GM18861 (cell line): Measurements from ENCODE around the gene XYLT1.

Source experiments
- ATAC-seq: cut with Tn5 transposase; IDR thresholded peaks from one replicate; pipeline ENCODE4 v1.9.1; 2021; ENCODE audit not compliant: unreplicated experiment

The XYLT1 gene

DNA sequence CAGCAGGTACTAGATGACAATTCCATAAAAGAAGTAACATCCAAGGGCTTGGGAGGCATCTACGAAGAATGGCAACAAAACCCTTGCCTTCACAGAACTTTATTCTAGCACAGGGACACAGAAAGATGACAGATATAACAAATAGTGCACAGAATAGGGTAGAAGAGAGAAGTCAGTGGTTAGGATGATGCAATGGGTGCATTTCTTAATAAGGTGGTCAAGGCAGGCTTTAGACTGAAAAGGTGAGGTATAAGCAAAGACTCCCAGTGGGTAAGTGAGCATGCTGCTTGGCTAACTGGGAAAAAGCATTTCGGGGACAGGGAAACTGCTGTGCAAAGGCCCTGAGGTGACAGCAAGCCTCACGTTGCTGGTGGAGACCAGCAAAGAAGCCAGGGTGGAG is 175.9 kb downstream of the XYLT1 start:
- ATAC-seq, result no peak

DNA sequence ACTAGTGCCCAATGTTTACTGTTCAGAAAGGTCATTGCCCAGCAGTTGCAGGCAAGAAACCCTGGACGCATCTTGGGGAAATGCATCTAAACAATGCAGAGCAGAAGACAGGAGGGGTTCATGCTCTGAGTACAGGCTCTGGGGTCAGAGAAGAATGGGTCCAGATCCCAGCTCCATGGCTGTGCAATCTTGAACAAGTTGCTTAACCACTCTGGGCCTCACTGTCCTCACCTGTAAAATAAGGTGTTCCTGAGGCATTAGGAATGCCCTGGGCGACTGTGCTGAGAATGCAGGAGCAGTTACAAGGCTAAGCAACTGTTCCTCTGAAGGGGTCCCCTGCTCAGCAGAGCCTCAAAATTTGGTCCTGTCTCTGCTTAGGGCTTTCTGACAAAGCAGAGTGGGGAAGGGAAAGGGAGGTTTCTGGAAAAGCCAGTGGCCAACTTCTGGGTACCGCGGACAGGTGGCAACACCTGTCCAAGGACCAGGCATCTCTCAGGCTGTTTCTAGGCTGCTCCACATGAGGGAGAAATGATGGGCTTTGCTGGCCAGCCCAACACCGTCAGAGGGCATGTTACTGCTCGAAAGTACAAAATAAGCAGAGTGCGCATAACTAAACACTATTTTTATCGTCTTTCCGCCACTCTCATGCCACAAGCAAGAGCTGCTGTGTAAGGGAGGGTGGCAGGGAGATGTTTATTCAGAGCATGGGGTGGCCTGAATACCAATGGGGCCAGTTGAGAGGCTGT is 176.8 kb downstream of the XYLT1 start:
- no peak for ATAC-seq

DNA sequence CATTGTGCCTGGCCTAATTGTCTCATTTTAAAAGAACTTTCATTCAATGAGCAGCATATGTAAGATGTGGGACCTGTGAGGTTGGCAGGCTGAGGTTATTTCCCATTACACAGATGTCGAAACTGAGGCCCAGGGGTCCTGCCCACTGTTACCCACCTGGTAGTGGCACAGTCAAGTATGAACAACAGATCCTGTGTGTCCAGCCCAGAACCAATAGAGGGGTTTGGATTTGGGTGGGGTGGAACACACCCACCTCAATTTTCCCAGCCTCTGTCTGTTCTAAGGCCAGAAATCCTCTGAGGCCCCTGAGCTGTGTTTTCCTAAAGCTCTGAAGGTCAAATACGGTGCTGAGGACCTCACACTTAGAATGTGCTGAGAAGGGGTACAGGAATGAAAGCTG is 179.5 kb downstream of the XYLT1 start:
- ATAC-seq, result no peak

DNA sequence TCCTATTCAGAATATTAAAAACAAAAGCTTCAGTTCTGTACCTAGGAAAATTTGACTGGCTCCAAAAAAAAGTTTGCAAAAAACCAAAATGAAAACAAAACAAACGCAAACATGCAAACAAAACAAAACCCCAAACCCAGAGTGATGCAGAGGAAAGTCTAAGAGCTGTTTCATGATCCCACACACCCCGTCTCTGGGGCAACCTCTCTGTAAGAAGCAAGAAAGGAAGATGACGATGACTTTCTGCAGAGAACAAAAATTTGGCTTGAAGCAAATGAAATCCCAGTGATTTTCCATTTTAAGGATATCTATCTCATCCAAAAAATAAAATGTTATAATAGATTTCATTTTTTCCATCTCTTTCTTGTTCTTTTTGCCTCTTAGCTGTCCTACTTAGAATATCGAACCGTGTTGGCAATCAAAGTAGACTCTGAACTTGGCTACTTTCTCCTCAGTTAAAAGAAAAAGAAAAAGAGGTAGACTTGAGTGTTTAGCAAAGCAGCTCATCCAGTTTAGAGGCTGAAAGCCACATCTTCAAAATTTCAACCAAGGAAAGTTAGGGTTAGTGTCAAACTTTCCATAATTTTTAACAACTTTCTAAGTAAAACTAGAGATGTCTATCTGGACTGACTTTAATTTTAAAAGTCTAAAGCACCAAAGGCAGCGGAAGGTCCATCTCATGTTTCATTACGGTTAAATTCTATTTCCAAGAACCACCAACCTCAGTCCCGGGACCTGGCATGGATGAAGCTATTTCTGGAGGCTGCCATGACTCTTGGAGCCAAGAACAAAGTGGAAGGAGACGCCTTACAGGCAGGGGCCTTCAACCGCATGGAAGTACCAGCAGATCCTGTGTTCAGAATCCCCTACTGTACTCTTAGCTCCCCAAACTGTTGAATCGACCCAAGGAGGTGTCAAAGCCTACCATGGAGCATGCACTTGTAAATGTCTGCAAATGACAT is 180.8 kb downstream of the XYLT1 start:
- no peak for ATAC-seq

DNA sequence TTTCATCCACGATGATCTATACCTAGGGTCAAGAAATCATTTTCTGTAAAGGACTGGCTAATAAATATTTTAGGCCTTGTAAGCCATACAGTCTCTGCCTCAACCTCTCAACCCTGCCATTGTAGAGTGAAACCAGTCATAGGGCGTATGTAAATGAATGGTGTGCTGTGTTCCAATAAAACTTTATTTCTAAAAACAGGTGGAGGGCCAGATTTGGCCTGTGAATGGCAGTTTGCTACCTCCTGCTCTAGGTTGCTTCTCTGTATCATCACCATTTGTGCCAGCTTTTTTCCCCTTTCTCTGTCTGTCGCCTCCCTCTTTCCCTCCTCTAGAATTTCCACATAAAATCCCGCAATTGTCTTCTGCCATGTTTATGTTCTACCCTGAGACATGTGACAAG is 181.7 kb downstream of the XYLT1 start:
- ATAC-seq, result no peak

DNA sequence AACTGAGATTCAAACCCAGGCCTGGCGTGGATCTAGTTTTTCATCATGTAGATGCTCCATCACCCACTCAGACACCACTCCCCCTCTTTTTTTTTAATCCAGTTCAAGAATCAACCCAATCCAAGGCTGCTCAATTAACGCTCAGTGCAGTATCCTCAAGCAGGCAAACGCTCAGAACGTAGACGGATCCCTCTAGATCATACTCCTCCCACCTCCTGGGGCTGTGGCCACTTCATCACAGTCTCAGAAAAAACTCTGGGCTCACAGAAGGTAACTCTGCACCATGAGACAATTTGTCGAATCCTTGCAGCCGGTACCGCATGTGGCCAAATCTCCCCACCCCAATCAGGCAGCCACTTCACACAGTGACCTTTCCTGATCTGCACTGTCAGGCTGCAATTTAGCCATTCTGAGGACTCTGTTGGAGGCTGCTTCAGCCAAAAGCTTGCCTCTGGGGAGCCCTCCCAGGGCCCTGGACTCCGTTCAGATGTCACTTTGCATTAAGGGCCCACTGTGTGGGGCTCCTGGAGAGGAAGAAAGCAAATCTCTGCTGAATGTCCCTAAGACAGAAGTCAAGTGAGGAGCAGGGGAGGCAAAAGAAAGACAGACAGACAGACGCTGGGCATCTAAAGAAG is 183.5 kb downstream of the XYLT1 start:
- ATAC-seq, result no peak

DNA sequence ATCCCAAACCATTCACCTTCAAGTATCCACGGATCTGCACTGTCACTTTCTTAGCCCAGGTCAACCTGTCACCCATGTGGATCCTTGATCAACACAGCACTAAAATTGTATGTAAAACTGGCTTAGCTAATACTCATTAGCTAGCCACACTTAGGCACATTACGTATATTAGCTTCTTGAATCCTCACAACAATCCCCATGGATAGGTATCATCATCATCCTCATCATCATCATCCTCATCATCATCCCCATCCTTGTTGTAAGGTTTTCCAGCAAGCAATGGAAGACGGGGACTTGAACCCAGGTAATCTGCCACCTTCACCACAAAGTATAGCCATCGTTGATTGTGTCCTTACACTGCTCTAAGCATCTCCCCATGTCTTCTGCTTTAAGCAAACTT is 184.3 kb downstream of the XYLT1 start:
- no peak for ATAC-seq

DNA sequence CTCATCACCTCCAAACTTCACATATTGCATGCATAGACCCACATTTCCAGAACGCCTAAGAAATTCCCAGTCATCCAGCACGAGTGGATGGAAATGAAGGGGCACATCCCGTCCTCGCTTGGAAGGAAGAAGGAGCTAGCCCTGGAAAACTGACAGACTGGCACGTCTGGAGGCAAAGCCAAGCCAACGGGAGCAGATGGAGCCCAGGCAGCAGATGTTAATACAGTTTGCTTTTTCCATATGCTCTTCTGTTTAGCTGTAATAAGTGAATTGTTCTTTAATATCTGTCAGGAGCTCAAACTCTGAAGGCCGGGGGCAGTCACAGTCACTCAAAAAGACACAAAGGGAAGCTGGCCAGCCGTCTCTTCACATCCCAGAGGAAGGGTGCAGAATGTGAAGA is 187.7 kb downstream of the XYLT1 start:
- ATAC-seq, result no peak

DNA sequence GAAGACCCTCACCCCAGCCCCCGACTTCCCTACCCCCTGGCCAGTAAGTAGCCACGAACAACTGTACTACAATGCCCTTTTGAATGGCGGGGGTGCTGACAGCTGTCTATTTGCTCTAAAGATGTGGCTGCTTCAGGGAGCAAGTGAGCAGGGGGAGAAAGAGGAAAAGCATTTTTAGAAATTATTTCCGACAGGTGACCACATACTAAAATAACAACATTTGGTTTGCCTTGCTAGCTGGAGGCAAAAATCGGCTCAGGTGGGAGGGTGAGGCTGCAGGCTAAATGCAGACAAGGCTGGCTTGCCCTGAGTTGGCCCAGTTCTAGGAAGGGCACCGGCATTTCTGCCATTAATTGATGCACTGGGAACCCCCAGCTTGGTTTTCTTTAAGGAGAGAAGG is 188.5 kb downstream of the XYLT1 start:
- ATAC-seq, result no peak

DNA sequence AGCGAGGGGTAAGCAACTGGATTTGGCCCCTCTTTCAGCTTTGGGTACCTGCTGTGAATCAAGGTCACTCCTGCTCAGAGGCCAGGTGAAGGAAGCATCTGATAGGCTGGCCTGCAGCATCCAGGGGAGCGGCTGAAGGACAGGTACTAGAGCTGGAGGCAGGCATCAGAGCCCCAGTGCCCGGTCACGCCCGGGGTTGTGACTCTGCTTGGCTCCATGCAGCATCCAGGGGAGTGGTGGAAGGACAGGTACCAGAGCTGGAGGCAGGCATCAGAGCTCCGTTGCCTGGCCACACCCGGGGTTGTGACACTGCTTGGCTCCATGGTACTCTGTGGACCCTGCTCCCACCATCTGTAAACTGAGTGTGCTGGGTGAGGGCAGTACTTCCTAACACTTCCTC is 189.7 kb downstream of the XYLT1 start:
- no peak for ATAC-seq

DNA sequence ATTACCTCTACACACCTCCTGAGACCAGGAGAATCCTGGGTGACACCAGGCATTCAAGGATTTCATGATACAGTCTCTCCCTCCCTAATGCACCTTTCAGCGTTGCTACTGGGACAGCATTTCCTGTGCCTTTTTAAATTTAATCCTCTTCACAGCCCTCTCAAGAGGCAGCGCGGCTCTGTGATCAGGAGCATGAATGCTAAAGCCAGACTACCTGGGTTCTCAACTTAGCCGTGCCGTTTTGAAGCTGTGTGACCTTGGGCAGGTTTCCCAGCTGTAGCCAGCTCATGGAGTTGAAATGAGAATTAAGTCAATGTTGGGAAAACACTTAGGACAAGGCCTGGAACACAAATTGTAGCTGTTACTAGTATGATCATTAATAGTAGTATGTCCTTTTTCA is 191.8 kb downstream of the XYLT1 start:
- no peak for ATAC-seq

DNA sequence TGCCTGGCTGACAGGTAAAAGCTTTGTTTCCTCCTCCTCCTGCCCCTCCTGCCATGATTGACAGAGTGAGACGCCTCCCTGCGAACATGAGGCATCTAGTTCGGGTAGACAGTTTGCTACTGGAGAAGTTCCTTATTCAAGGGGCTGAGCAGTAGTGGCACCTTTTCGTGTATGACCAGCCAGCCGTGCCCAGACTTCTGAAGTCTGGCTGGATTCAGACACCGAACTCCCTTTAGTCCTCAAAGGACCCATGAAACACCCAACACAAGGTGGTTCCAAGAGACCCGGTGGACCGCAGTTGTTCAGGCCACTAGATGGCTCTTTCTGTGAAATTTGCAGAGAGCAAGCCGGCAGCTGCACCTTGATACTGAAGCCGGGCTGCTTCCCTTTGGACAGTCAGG is 192.8 kb downstream of the XYLT1 start:
- ATAC-seq, result no peak

DNA sequence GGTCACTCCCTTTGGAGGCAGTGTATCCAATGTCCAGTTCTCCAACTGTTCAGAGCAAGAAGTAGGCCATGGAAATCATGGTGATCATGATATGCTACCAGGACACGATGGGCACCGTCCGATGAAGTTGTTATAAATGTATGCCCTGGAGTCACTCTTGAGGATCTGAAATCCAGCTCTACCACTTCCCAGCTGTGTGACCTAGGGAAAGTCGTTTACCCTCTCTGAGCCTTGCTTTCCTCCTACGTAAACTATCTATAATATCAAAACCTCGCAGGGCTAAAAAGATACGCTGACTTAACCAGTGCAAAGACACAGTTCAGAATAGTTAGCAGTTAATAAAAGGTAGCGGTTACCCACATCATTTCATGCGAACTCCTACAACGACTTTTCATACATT is 194.2 kb downstream of the XYLT1 start:
- ATAC-seq, result no peak

DNA sequence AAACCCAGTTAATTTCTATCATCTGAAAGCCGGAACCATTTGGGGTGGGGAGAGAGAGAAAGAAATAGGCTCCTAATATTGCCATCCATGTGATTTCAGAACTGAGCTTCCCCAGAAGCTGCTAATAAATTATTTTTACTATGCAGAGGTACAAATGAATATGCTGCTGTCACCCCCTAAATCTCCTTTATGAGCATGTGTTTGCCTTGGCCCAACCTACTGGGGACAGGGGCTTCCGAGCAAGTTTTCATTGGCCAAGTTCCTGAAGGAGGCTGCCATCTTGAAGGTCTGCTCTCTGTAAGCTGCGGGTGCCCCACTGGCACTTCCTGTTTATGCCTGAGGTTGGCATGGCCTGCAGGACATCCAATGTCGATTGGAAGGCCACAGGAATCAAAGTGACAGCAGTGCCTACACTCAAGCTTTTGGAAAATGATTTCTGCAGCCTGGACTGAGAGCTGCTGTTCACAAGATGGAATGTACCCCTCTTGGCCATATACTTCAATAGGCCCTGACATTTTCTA is 194.7 kb downstream of the XYLT1 start:
- ATAC-seq, result no peak

DNA sequence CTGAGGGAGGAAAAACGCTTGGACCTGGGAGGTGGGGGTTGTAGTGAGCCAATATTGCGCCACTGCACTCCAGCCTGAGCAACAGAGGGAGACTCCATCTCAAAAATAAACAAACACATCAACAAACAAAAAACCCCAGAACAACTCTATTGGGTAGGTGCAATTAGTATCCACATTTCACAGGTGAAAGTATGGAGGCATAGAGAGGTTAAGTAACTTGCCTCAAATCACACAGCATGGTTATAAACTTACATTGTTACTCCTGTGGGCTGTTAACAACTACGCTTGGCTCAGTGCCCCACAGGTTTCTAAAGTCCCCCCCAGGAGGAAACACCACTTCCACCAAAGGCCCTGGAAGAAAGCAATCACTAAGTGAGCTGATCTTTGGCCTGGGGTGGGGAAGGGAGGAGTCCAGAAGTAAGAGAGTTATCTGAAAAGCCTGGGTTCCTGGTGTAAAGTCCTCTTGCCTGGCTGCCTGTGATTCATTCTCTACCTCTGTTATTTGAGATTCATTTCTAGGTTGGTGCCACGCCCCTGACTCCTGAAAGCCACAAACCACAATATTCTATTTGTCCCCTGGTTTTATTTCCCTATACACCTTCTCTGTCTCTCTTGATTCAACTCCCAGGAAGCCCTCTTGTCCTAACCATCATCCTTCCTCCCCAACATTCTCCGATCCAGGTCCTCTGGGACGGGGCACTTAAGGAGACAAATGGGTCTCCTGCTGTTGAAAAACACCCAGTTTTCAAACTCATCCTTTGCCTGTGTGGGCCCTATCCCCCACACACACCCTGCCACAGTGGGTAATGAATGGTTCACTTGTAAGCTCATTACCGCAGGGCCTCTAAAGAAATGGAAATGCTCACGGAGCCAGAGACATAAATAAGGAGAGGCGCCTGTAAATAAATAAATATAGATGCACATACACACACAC is 195.4 kb downstream of the XYLT1 start:
- no peak for ATAC-seq

DNA sequence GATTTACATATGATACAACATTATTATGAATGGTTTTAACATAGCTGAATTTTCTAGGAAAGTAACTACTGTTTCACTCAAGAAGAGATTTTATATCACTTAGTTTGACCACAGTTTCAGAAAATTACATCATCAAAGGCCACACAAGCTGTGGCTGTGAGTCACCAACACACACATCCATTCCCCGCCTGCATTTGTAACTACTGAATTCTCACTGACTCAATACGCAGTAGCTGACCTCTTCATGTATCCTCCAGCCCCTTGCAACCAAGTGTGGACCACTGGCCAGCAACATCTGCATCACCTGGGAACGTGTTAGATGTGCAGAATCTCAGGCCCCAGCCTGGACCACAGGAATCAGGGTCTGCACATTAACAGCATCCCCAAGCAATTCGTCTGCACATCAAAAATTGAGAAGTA is 197.6 kb downstream of the XYLT1 start:
- no peak for ATAC-seq

DNA sequence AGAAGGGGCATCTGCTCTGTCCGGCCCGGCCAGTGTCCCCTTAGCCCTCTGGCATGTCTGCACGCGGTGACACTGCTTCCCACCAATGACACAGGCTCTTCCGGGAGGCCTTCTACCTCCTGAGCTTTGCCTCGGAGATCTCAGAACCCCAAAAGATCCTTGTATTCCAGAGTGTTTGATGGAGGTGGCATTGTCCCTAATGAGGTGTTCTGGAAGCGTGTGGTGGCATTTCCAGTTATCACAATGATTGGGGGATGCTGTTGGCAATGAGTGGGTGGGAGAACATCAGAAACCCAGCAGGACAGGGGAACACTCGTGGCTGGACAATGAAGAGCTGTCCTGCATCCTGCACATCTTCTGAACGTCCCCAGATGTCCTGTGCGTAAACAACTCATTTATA is 198.0 kb downstream of the XYLT1 start:
- no peak for ATAC-seq

DNA sequence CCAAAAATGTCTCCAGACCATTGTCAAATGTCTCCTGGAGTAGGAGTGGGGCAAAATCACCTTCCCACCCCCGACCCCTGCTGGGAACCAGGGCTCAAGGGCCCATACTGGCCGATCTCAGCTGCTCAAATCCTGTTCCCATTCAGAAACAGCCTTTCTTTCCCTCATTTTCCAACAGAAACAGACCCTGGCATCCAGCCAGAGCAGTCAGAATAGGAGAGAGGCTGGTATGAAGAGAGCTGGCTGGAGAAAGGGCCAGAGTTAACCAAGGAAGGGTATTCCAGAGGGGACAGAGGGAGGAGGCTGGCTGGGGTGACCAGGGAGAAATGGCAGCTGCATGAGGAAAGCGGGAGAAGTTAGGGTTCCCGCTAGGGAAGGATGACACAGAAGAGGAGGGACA is 199.1 kb downstream of the XYLT1 start:
- ATAC-seq, result no peak

DNA sequence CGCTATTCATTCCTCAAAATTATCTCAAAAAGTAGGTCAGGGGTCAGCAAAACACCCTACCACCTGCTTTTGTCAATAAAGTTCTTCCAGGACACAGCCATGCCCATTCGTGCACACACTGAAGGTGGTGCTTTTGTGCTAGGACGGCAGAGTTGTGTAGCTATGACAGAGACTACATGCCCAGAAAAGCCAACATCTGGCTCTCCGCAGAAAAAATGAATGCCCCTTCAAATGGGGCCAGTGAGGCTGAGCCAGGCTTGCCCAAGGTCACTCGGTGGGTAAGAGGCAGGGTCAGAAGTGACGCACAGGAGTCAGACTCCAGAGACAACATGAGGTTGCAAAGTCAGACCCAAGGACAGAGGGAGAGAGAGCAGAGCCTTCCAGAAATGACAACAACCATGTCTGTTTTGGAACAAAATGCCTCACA is 200.1 kb downstream of the XYLT1 start:
- ATAC-seq, result no peak

DNA sequence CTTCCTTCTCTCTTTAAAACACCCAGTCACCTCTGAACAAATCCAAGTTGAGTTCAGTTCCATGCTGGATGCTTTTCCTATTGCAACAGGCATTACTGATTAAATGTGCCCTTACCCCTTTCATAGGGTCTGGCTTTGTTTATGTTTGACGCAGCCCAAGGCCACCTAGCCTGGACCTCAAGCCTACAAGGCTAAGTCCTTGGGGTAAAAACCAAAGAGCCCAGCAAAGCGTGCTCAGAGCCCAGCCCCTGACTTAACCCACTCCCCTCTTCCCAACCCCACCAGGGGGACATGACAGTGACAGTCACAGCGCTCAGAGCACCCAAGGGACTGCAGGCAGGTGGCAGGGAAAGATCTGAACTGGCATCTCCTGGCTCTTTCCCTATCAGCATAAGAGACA is 200.6 kb downstream of the XYLT1 start:
- no peak for ATAC-seq
